ENCODE data around the gene POC1A.

Gene POC1A

DNA sequence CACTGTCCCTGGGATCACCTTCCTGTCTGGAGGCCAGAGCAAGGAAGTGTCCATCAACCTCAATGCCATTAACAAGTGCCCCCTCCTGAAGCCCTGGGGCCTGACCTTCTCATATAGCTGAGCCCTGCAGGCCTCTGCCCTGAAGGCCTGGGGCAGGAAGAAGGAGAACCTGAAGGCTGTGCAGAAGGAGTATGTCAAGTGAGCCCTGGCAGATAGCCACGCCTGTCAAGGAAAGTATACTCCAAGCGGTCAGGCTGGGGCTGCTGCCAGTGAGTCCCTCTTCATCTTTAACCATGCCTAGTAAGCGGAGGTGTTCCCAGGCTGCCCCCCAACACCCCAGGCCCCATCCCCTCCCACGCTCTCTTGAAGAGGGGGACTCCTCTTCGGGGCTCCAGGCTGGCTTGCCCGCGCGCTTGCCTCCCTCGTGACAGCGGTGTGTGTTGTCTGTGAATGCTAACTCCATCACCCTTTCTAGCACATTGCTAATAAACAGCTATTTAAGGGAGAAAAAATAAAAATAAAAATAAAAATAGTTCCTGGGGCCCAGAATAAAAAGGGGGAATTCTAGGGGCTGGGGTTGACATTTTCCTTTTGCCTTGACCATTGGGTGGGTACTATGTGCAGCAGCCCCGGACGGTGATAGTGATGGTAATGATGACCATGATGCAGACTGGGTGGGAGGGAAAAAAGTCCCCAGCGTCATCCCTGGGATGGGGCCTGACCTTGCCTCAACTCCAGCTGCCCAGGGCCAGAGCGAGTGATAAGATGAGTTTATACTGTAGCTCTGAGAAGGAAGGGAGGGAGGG lies 40.5 kb upstream of the POC1A start:
- H3K27me3 ChIP-seq (ENCODE audit: control insufficient read depth, insufficient read depth, low read length): peaks cover 5% of the 10 kb centered on the region
- H3K36me3 ChIP-seq (ENCODE audit: control insufficient read depth, insufficient read depth, low read length): no peaks in the 10 kb centered on the region
- peaks cover 6% of the 10 kb centered on the region for H3K4me1 ChIP-seq (ENCODE audit: control insufficient read depth, insufficient read depth, low read length)
- H3K9me3 ChIP-seq (ENCODE audit: control insufficient read depth, insufficient read depth, low read length): no peaks in the 10 kb centered on the region
- no peak overlapping the region for H3K9ac ChIP-seq (ENCODE audit: low read depth, low read length)
- no peak overlapping the region for H3K4me3 ChIP-seq (ENCODE audit: low read depth, low read length)

DNA sequence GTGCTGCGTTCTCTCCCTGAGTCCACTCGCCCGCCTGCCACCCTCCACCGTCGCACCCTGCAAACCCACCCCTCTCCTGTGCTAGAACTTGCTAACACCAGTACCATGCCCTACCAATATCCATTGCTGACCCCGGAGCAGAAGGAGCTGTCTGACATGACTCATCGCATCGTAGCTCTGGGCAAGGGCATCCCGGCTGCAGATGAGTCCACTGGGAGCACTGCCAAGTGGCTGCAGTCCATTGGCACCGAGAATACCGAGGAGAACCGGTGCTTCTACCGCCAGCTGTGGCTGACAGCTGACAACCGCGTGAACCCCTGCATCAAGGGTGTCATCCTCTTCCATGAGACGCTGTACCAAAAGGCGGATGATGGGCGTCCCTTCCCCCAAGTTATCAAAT lies 38.8 kb upstream of the POC1A start:
- Histone ChIP-seq H3K4me1 (ENCODE audit: control insufficient read depth, insufficient read depth, low read length) (peaks cover 3% of the 10 kb centered on the region), H3K9me3 (ENCODE audit: control insufficient read depth, insufficient read depth, low read length) (no peaks in the 10 kb centered on the region)

DNA sequence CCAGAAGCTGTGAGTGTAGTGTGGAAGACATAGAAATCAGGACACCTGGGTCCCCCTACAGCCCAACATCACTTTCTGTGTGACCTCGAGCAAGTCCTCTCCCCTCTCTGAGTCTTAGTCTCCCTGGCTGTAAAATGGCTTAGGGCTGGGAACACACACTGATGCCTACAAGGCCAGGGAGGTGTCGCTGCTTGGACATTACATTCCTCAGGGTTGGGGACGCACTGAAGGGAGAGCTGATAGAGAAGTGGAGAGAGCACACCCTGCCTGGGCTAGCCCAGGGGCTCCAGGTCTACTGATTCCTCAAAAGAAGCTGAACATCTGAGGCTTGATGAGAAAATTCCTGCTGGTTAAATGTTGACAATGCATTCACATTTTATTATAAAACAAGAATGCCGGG lies 37.4 kb upstream of the POC1A start:
- Histone ChIP-seq H3K4me3 (ENCODE audit: low read depth, low read length) (no peak overlapping the region), H3K9me3 (ENCODE audit: control insufficient read depth, insufficient read depth, low read length) (no peaks in the 10 kb centered on the region), H3K4me1 (ENCODE audit: control insufficient read depth, insufficient read depth, low read length) (no peaks in the 10 kb centered on the region), H3K27me3 (ENCODE audit: control insufficient read depth, insufficient read depth, low read length) (peaks cover under 1% of the 10 kb centered on the region), H3K9ac (ENCODE audit: low read depth, low read length) (no peak overlapping the region), H3K36me3 (ENCODE audit: control insufficient read depth, insufficient read depth, low read length) (no peaks in the 10 kb centered on the region)

More for the DNA sequence above, 38.8 kb upstream of the POC1A start:
- Histone ChIP-seq H3K27me3 (ENCODE audit: control insufficient read depth, insufficient read depth, low read length) (peaks cover 5% of the 10 kb centered on the region), H3K36me3 (ENCODE audit: control insufficient read depth, insufficient read depth, low read length) (no peaks in the 10 kb centered on the region), H3K9ac (ENCODE audit: low read depth, low read length) (no peak overlapping the region), H3K4me3 (ENCODE audit: low read depth, low read length) (no peak overlapping the region)

DNA sequence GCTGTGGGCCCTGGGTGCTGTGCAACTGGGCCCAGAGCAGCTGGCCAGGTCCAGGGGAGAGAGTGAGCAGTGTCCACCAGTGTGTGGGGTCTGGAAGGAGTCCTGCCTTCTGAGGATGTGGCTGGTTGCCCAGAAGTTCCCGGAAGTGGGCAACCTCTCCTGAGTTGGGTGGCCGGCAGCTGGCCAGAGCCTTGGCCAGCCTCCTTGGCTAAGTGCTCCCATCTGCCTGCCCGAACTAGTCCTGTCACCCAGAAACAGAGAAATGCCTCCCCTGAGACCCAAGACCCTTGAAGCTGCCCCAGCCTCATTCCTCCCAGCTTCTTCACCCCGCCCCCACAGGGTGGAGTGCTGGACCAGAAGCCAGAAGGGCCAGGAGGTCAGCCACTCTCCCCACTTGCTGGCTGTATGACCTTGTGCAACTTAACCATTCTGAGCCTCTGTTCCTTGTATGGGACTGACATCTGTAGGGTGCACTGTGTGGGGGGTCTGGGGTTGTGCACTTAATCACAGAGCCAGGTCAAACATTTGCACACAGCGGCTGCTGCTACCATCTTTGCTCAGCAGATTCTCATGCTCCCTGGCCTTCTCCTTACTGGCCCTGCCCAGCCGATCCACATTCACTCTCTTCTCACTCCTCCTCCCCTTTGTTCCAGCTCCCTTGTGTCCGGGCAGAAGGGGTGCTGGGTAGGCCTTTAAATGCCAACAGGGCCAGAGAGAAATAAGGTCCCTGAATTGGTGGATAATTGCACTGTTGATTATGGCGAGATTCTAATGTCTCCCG lies 36.3 kb upstream of the POC1A start:
- Histone ChIP-seq H3K9me3 (ENCODE audit: control insufficient read depth, insufficient read depth, low read length) (no peaks in the 10 kb centered on the region), H3K4me1 (ENCODE audit: control insufficient read depth, insufficient read depth, low read length) (no peaks in the 10 kb centered on the region), H3K9ac (ENCODE audit: low read depth, low read length) (no peak overlapping the region), H3K36me3 (ENCODE audit: control insufficient read depth, insufficient read depth, low read length) (no peaks in the 10 kb centered on the region), H3K27me3 (ENCODE audit: control insufficient read depth, insufficient read depth, low read length) (no peaks in the 10 kb centered on the region), H3K4me3 (ENCODE audit: low read depth, low read length) (no peak overlapping the region)

DNA sequence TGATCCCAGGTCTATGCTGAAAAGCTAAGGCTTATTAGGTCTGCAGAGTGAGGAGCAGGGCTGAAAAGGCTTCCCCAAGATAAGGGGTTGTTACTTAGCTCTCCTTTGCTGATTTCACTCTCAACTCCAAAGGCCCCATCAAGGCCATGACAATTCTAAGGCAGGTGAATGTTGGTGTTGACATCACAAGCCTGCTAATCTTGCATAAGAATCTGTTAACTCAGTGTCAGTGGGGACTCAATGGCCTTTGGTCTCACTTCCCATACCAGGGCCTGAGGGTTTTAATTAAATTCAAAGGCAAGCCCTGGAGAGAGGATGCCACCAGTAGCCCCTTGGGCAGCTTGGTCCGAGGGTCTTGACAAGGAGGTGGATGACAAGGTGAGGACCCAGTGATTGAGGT lies 34.3 kb upstream of the POC1A start:
- H3K4me3 ChIP-seq (ENCODE audit: low read depth, low read length): no peak overlapping the region
- H3K4me1 ChIP-seq (ENCODE audit: control insufficient read depth, insufficient read depth, low read length): no peaks in the 10 kb centered on the region
- H3K27me3 ChIP-seq (ENCODE audit: control insufficient read depth, insufficient read depth, low read length): no peaks in the 10 kb centered on the region
- H3K9me3 ChIP-seq (ENCODE audit: control insufficient read depth, insufficient read depth, low read length): no peaks in the 10 kb centered on the region
- no peaks in the 10 kb centered on the region for H3K36me3 ChIP-seq (ENCODE audit: control insufficient read depth, insufficient read depth, low read length)
- H3K9ac ChIP-seq (ENCODE audit: low read depth, low read length): no peak overlapping the region

DNA sequence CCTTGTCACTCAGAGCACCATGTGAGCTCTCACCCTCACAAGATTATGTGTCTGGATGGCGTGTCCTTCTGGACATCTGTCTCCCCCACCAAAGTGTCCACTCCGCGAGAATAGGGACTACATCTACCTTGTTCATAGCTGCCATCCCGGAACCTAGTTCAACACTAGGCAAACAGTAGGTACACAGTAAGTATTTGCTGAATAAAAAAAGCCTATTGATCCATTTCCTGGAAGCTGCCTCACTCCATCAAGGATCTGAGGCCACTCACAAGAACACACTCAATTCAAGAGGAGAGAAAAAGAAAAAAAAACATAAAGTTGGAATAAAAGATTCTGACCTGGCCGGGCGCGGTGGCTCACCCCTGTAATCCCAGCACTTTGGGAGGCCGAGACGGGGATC lies 32.5 kb upstream of the POC1A start:
- no peaks in the 10 kb centered on the region for H3K36me3 ChIP-seq (ENCODE audit: control insufficient read depth, insufficient read depth, low read length)
- no peaks in the 10 kb centered on the region for H3K27me3 ChIP-seq (ENCODE audit: control insufficient read depth, insufficient read depth, low read length)
- no peaks in the 10 kb centered on the region for H3K9me3 ChIP-seq (ENCODE audit: control insufficient read depth, insufficient read depth, low read length)
- H3K4me1 ChIP-seq (ENCODE audit: control insufficient read depth, insufficient read depth, low read length): no peaks in the 10 kb centered on the region
- no peak overlapping the region for H3K4me3 ChIP-seq (ENCODE audit: low read depth, low read length)
- no peak overlapping the region for H3K9ac ChIP-seq (ENCODE audit: low read depth, low read length)

DNA sequence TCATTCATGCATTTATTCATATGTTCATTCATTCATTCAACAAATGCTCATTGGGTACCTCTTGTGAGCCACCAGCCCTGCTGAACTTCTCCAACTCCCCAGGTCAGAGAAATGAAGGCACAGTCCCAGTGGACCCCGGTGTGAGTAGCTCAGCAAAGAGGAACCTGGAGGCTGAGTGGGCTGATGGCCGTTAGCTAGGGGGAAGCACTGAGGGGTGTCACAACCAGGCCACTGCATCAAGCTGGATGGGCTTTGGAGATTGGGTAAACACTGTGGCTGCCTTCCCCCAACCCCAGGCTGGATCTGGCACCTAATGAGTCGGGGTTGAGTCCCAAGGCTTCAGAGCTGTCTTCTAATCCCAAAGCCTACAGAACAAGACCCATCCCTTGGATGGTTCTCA lies 31.6 kb upstream of the POC1A start:
- H3K4me1 ChIP-seq (ENCODE audit: control insufficient read depth, insufficient read depth, low read length): no peaks in the 10 kb centered on the region
- no peak overlapping the region for H3K4me3 ChIP-seq (ENCODE audit: low read depth, low read length)
- H3K9ac ChIP-seq (ENCODE audit: low read depth, low read length): no peak overlapping the region
- H3K9me3 ChIP-seq (ENCODE audit: control insufficient read depth, insufficient read depth, low read length): no peaks in the 10 kb centered on the region
- H3K27me3 ChIP-seq (ENCODE audit: control insufficient read depth, insufficient read depth, low read length): no peaks in the 10 kb centered on the region
- no peaks in the 10 kb centered on the region for H3K36me3 ChIP-seq (ENCODE audit: control insufficient read depth, insufficient read depth, low read length)

DNA sequence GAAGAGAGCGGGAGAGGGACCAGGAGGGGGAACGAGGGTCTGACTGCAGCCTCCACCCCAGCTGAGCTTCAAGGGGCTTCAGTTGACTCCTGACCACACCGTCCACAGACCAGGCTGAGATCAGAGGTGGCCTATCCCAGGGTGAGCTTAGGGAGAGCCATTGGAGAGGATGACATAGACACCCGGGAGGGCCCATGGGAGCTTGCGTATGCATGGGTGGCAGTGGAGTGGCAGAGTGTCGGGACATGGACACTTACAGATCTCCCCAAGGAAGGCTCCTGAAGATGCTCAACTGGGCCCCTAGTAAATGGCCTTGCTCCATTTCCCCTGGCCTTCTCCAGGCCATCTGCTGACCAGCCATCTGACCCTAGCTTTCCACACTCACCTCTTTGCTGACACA lies 31.1 kb upstream of the POC1A start:
- no peak overlapping the region for H3K4me3 ChIP-seq (ENCODE audit: low read depth, low read length)
- H3K9ac ChIP-seq (ENCODE audit: low read depth, low read length): no peak overlapping the region
- H3K36me3 ChIP-seq (ENCODE audit: control insufficient read depth, insufficient read depth, low read length): no peaks in the 10 kb centered on the region
- no peaks in the 10 kb centered on the region for H3K9me3 ChIP-seq (ENCODE audit: control insufficient read depth, insufficient read depth, low read length)
- H3K4me1 ChIP-seq (ENCODE audit: control insufficient read depth, insufficient read depth, low read length): no peaks in the 10 kb centered on the region
- H3K27me3 ChIP-seq (ENCODE audit: control insufficient read depth, insufficient read depth, low read length): no peaks in the 10 kb centered on the region

DNA sequence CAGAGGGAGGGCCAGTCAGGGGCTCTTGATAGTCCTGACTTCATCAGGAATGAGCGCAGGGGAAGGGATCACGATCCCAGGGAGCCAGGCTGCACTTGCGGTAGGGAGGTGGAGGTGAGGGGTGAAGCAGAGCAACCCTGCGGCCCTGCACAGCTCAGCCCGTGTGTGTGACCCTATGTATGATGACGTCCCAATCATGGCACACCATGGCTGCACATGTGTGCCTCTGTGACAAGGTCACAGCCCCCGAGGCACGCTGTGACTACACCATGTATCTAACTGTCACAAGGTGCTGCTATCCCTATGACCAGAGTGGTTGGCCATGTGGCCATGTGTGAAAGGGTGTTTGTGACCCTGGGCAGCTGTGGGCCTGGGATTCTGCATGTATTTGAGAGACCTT lies 30.5 kb upstream of the POC1A start:
- H3K9ac ChIP-seq (ENCODE audit: low read depth, low read length): no peak overlapping the region
- no peaks in the 10 kb centered on the region for H3K36me3 ChIP-seq (ENCODE audit: control insufficient read depth, insufficient read depth, low read length)
- no peaks in the 10 kb centered on the region for H3K4me1 ChIP-seq (ENCODE audit: control insufficient read depth, insufficient read depth, low read length)
- no peaks in the 10 kb centered on the region for H3K27me3 ChIP-seq (ENCODE audit: control insufficient read depth, insufficient read depth, low read length)
- no peak overlapping the region for H3K4me3 ChIP-seq (ENCODE audit: low read depth, low read length)
- H3K9me3 ChIP-seq (ENCODE audit: control insufficient read depth, insufficient read depth, low read length): no peaks in the 10 kb centered on the region

DNA sequence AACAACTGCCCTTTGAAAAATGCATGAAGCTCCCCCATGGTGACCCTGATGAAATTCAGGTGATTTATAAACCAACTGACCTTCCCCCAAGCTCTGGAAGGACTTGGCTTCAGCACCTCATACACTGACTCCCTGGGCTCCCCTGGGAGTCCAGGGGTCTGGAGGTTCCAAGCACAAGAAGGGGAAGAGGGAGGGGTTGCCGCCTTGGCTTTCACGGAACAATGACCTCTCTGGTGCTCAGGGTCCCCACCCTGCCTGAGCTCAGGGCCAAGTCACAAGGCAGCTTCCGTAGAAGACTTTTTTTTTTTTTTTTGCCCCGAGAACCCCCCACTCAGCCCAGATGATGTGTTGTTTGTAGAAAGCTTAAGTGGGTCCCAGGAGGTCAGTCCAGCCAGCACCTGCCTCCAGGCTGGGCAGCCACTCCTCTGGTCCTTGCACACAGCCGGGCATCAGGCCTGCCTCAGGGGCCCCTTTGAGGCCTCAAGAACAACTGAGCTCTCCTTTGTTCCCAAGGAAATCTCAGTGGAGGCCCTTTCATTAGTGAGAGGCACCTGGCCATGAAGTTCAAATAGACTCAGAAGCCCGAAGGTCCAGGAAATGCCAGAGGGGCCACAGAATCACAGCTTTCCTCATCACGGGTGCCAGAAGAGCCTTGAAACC lies 29.7 kb upstream of the POC1A start:
- Histone ChIP-seq H3K4me3 (ENCODE audit: low read depth, low read length) (no peak overlapping the region), H3K27me3 (ENCODE audit: control insufficient read depth, insufficient read depth, low read length) (no peaks in the 10 kb centered on the region), H3K36me3 (ENCODE audit: control insufficient read depth, insufficient read depth, low read length) (no peaks in the 10 kb centered on the region), H3K4me1 (ENCODE audit: control insufficient read depth, insufficient read depth, low read length) (no peaks in the 10 kb centered on the region), H3K9ac (ENCODE audit: low read depth, low read length) (no peak overlapping the region), H3K9me3 (ENCODE audit: control insufficient read depth, insufficient read depth, low read length) (no peaks in the 10 kb centered on the region)

DNA sequence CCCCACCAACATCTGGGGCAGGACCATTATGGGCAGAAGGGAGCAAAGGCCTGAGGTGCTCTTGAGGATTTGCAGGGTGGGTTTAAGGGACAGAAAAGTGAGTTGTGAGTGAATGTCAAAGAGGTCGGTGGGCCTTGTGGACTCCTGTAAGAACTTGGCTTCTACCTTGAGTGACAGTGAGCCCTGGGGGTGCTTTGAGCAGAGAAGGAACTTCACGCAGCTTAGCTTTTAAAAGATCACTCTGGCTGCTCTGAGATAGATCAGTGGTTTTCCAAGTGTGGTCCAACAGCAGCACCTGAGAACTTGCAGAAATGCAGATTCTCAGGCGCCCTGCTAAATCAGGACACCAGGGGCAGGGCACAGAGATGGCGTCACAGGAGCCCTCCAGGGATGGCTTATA lies 28.5 kb upstream of the POC1A start:
- Histone ChIP-seq H3K9me3 (ENCODE audit: control insufficient read depth, insufficient read depth, low read length) (no peaks in the 10 kb centered on the region), H3K36me3 (ENCODE audit: control insufficient read depth, insufficient read depth, low read length) (no peaks in the 10 kb centered on the region), H3K27me3 (ENCODE audit: control insufficient read depth, insufficient read depth, low read length) (no peaks in the 10 kb centered on the region), H3K4me1 (ENCODE audit: control insufficient read depth, insufficient read depth, low read length) (no peaks in the 10 kb centered on the region), H3K4me3 (ENCODE audit: low read depth, low read length) (no peak overlapping the region), H3K9ac (ENCODE audit: low read depth, low read length) (no peak overlapping the region)

DNA sequence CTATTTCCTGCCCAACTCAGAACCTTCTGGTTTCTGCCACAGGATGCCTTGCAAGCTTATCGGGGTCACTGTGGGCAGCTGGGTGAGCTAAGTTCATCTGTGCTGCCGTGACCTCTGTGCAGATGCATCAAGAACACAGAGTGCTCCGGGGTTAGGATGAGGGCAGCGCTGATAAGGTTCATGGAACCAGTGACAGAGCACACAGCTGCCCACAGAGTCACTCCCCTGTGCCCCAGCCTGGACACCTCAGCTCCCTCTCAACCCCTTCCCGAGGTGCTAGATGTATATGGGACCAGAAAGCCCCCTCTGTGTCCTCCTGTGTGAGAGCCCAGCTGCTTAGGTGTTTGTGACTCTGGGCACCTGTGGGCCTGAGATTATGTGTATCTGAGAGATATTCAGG lies 28.0 kb upstream of the POC1A start:
- Histone ChIP-seq H3K9me3 (ENCODE audit: control insufficient read depth, insufficient read depth, low read length) (no peaks in the 10 kb centered on the region), H3K9ac (ENCODE audit: low read depth, low read length) (no peak overlapping the region), H3K4me1 (ENCODE audit: control insufficient read depth, insufficient read depth, low read length) (no peaks in the 10 kb centered on the region), H3K4me3 (ENCODE audit: low read depth, low read length) (no peak overlapping the region), H3K27me3 (ENCODE audit: control insufficient read depth, insufficient read depth, low read length) (no peaks in the 10 kb centered on the region), H3K36me3 (ENCODE audit: control insufficient read depth, insufficient read depth, low read length) (no peaks in the 10 kb centered on the region)
